Keratinocyte (primary cell): ENCODE results near the gene NDUFA11. TPM values are rescaled to one million over a fixed set of nuclear protein-coding genes. Genes with fewer than 3 reads are reported as not detected.

Experiments
- DNase-seq: peaks from one replicate; pipeline ENCODE4 v3.0.0-alpha.2; 2011; ENCODE audit warnings: low read depth, missing footprints, low spot score
- FAIRE-seq: peaks from 2 replicates; lab custom pipeline; 2011; peaks lifted over from hg19 to GRCh38; lab: Jason Lieb, UNC
- H2AFZ ChIP-seq: 2 replicates; pipeline ENCODE4 v1.6.0; 2012; ENCODE audit warnings: low read length, control low read depth, inconsistent platforms; ENCODE audit not compliant: control insufficient read depth
- H3K27ac ChIP-seq: 2 replicates; pipeline ENCODE4 v1.5.1; 2011; ENCODE audit warnings: low read length; ENCODE audit not compliant: control insufficient read depth, insufficient read depth
- H3K27me3 ChIP-seq: 3 replicates; pipeline ENCODE4 v1.6.0; 2011; ENCODE audit warnings: low read length; ENCODE audit not compliant: control insufficient read depth, insufficient read depth; ENCODE audit errors: extremely low read depth
- H3K36me3 ChIP-seq, 2 experiments: 2 replicates in 1 of 2; 3 replicates in 1 of 2; pipeline ENCODE4 v1.5.1; 2011; ENCODE audit warnings: low read length in 2 of 2, mild to moderate bottlenecking in 1 of 2; ENCODE audit not compliant: control insufficient read depth in 2 of 2, insufficient read depth in 2 of 2; ENCODE audit errors: extremely low read depth in 1 of 2
- H3K4me1 ChIP-seq: 3 replicates; pipeline ENCODE4 v1.5.1; 2011; ENCODE audit warnings: low read length; ENCODE audit not compliant: control insufficient read depth, insufficient read depth; ENCODE audit errors: extremely low read depth
- H3K4me2 ChIP-seq: 3 replicates; pipeline ENCODE4 v1.6.0; 2011; ENCODE audit warnings: low read depth, low read length; ENCODE audit not compliant: control insufficient read depth, insufficient read depth; ENCODE audit errors: extremely low read depth
- H3K4me3 ChIP-seq, 3 experiments: fragments of 200-600 bp in 1 of 3; sonication (generic) in 1 of 3; 2 replicates in 2 of 3; 3 replicates in 1 of 3; pipeline ENCODE4 v1.5.1; 2011 to 2016; ENCODE audit warnings: low read length in 3 of 3, mild to moderate bottlenecking in 3 of 3, control low read depth in 2 of 3, inconsistent platforms in 1 of 3, low read depth in 1 of 3, mixed read lengths in 1 of 3, mixed run types in 1 of 3, moderate library complexity in 1 of 3; ENCODE audit not compliant: control insufficient read depth in 2 of 3, insufficient read depth in 2 of 3; ENCODE audit errors: extremely low read depth in 1 of 3
- H3K79me2 ChIP-seq: 2 replicates; pipeline ENCODE4 v1.6.0; 2012; ENCODE audit warnings: low read length; ENCODE audit not compliant: control insufficient read depth, insufficient read depth
- H3K9ac ChIP-seq: 3 replicates; pipeline ENCODE4 v1.6.0; 2011; ENCODE audit warnings: low read length; ENCODE audit not compliant: control insufficient read depth, insufficient read depth; ENCODE audit errors: extremely low read depth
- H3K9me1 ChIP-seq: 3 replicates; pipeline ENCODE4 v1.6.0; 2011; ENCODE audit warnings: low read length; ENCODE audit not compliant: control insufficient read depth, insufficient read depth; ENCODE audit errors: extremely low read depth
- H3K9me3 ChIP-seq: 2 replicates; pipeline ENCODE4 v1.5.1; 2012; ENCODE audit warnings: low read depth, low read length; ENCODE audit not compliant: control insufficient read depth
- H4K20me1 ChIP-seq: 3 replicates; pipeline ENCODE4 v1.6.0; 2011; ENCODE audit warnings: low read length; ENCODE audit not compliant: control insufficient read depth, insufficient read depth; ENCODE audit errors: extremely low read depth
- CTCF ChIP-seq, 3 experiments: IDR thresholded peaks in 1 of 3; conservative IDR thresholded peaks in 1 of 3; optimal IDR thresholded peaks in 1 of 3; 2 replicates in 2 of 3; 3 replicates in 1 of 3; pipeline versions ENCODE3 to v1.5.1; 2011; ENCODE audit warnings: low read length in 3 of 3, mild to moderate bottlenecking in 3 of 3, moderate library complexity in 2 of 3, control low read depth in 1 of 3, inconsistent platforms in 1 of 3; ENCODE audit not compliant: insufficient read depth in 2 of 3; ENCODE audit errors: extremely low read depth in 1 of 3
- EZH2 ChIP-seq: IDR thresholded peaks from one replicate; pipeline ENCODE4 v1.6.1; 2012; ENCODE audit warnings: inconsistent platforms, mild to moderate bottlenecking, low read length, moderate library complexity
- dilution Hi-C: fragments of 300-500 bp; cut with MboI; formaldehyde crosslinking; loops from one replicate; pipeline ENCODE4 v1.7.0; 2020; ENCODE audit warnings: low sequenced_read_pairs; ENCODE audit not compliant: extremely low pct_ligation_motif_present
- polyA plus RNA-seq, 5 experiments: library from polyadenylated mRNA; depleted of rRNA in 3 of 5; stranded (reverse) in 3 of 5; stranded (forward) in 1 of 5; unstranded in 1 of 5; fragments of >200 nt; gene quantifications; 1 replicate in 1 of 5; 2 replicates in 3 of 5; 3 replicates in 1 of 5; pipeline versions ENCODE4 v1.2.1 to v1.2.3, GENCODE V29; 2011 to 2012; ENCODE audit warnings: missing spikeins in 2 of 5, low read depth in 1 of 5, low replicate concordance in 1 of 5

NDUFA11 gene
- polyA plus RNA-seq, 1 donor (not counting 4 experiments of a cell fraction or from before 2014, with no cell fraction given): 122 TPM

GRCh38 chr19:5917431-5918107 lies 14.0 kb upstream of the NDUFA11 start:
- no peaks in the 10 kb centered on the region for H3K9me3 ChIP-seq
- no peak overlapping the region for H3K4me2 ChIP-seq
- peaks cover 15 to 31% of the 10 kb centered on the region in 2 experiments for H3K36me3 ChIP-seq
- FAIRE-seq: no peak
- no peak overlapping the region for H3K27ac ChIP-seq
- TF ChIP-seq CTCF (optimal IDR thresholded peaks at IDR 0.05 in 1 of 3, IDR thresholded peaks at IDR 0.05 in 1 of 3, conservative IDR thresholded peaks at IDR 0.05 in 1 of 3; ENCODE audit: extremely low read depth in 1 of 3, insufficient read depth in 2 of 3, low read length in 3 of 3) (no peak), EZH2 (no peak)
- no peaks in the 10 kb centered on the region for H4K20me1 ChIP-seq
- no peak overlapping the region for H2AFZ ChIP-seq
- peaks cover 11% of the 10 kb centered on the region for H3K4me1 ChIP-seq
- no peaks in the 10 kb centered on the region for H3K79me2 ChIP-seq
- H3K27me3 ChIP-seq: no peaks in the 10 kb centered on the region
- H3K9me1 ChIP-seq: no peaks in the 10 kb centered on the region
- no peak overlapping the region for H3K4me3 ChIP-seq
- DNase-seq: no peak
- H3K9ac ChIP-seq: no peak overlapping the region
- dilution Hi-C loops: no loop called here

GRCh38 chr19:5916181-5916708 lies 12.7 kb upstream of the NDUFA11 start:
- Histone ChIP-seq H3K9me3 (no peaks in the 10 kb centered on the region), H2AFZ (no peak overlapping the region), H3K9ac (no peak overlapping the region), H3K36me3 (peaks cover 15 to 21% of the 10 kb centered on the region in 2 experiments), H3K4me3 (no peak overlapping the region), H3K27ac (no peak overlapping the region), H4K20me1 (no peaks in the 10 kb centered on the region), H3K4me2 (no peak overlapping the region), H3K9me1 (no peaks in the 10 kb centered on the region), H3K27me3 (no peaks in the 10 kb centered on the region), H3K79me2 (no peaks in the 10 kb centered on the region), H3K4me1 (peaks cover 11% of the 10 kb centered on the region)
- TF ChIP-seq EZH2: no peak
- FAIRE-seq (no peak), DNase-seq (no peak)
- dilution Hi-C loops: no loop called here
